ENCODE measurements around the gene WBP1L.

WBP1L gene

DNA sequence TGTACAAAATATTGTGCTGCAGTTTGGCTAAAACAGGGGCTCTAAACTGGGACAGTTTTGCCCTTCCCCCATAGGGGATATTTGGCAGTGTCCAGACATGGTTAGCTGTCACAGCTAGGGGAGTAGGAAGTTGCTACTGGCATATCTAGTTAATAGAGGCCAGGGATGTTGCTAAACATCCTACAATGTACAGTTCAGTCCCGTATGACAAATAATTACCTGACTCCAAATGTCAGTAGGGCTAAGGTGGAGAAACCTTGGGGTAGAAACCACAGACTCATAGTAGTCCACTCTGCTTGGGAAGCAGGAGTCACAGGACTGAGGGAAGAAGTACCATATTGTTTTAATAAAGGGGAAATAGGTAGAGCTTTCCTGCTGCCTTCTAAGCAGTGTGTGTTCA, 39.8 kb downstream of the WBP1L start:
- no peak overlapping the region for H3K27ac Mint-ChIP-seq
- peaks cover 21% of the 10 kb centered on the region for H3K36me3 Mint-ChIP-seq
- peaks cover 4% of the 10 kb centered on the region for H3K4me1 Mint-ChIP-seq
- no peaks in the 10 kb centered on the region for H3K9me3 Mint-ChIP-seq
- no peak overlapping the region for H3K4me3 Mint-ChIP-seq
- H3K27me3 Mint-ChIP-seq, result no peaks in the 10 kb centered on the region
- CTCF ChIA-PET, result no interaction called here
- DNase-seq, result no peak

- Mint-ChIP-seq H3K36me3 (peaks cover 18% of the 10 kb centered on the region), H3K27ac (no peak overlapping the region), H3K9me3 (peaks cover 2% of the 10 kb centered on the region), H3K27me3 (no peaks in the 10 kb centered on the region), H3K4me1 (peaks cover 4% of the 10 kb centered on the region), H3K4me3 (no peak overlapping the region)
- DNase-seq, result no peak
- CTCF ChIA-PET, result no interaction called here
These were observed 42.1 kb downstream of the WBP1L start for GRCh38 chr10:102785818-102786217.

GRCh38 chr10:102791754-102792395, 48.1 kb downstream of the WBP1L start:
- Mint-ChIP-seq H3K36me3 (peaks cover 12% of the 10 kb centered on the region), H3K4me1 (peaks cover 21% of the 10 kb centered on the region), H3K27ac (no peak overlapping the region), H3K4me3 (no peak overlapping the region), H3K9me3 (peaks cover 2% of the 10 kb centered on the region), H3K27me3 (no peaks in the 10 kb centered on the region)
- DNase-seq, result no peak
- CTCF ChIA-PET, result no interaction called here

DNA sequence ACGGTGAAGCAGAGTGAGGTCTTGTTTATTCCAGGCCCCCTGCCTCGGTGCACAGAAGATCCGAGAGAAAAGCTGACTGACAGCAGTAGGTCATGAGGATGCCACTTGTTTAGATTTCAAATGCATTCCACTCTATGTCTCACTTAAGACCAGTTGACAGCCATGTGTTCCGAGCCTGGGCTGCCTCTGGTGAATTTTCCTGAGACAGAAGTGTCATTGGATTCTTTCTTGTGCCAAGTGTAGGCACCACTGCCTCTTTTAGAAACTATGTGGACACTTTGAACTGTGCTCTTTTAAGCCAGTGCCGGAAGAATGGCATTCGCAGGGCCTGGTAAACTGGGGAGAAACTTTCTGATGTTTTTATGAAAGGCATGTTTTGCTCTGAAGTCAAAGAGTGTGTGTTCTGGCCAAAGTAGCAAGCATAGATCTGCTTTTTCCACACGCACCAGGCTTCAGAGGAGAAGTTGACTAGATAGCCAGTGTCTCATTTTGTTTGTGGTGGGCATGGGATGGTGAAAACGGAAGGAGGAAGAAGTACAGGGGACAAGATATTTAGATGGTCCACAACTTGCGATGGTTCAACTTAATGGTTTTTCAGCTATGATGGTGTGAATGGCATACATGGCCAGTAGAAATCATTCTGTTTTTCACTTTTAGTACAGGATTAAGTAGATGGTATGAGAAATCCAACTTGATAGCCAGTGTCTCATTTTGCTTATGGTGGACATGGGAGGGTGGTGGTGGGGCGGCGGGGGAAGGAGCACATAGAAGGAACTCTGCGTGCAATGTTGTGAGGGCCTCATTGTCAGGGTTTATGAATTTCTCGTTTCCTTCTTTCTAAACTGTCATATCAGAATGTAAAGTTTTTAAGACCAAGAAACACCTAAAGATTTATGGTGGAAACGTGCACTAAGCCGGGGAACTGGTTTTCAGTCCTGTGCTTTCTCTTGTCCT, 52.0 kb downstream of the WBP1L start:
- CTCF ChIA-PET, result no interaction called here
- Mint-ChIP-seq H3K27ac (peak overlapping the region; percentile 81), H3K36me3 (peaks cover 17% of the 10 kb centered on the region), H3K27me3 (no peaks in the 10 kb centered on the region), H3K9me3 (no peaks in the 10 kb centered on the region), H3K4me1 (peaks cover 26% of the 10 kb centered on the region), H3K4me3 (no peak overlapping the region)
- no peak for DNase-seq

- Mint-ChIP-seq H3K36me3 (peaks cover 17% of the 10 kb centered on the region), H3K27ac (peak overlapping the region; percentile 72)
These were observed 52.8 kb downstream of the WBP1L start for GRCh38 chr10:102796407-102797176.

GRCh38 chr10:102799691-102800471, 56.1 kb downstream of the WBP1L start:
- CTCF ChIA-PET, result interaction anchor here (1.1 to 1.8 kb wide), 3 partner anchors 13 to 102 kb away, joined by 3 read pairs; no protein-coding TSS in a partner anchor
- H3K9me3 Mint-ChIP-seq, result no peaks in the 10 kb centered on the region

More at GRCh38 chr10:102796407-102797176, 52.8 kb downstream of the WBP1L start:
- DNase-seq, result peak; percentile 76
- Mint-ChIP-seq H3K4me1 (peaks cover 32% of the 10 kb centered on the region), H3K27me3 (no peaks in the 10 kb centered on the region), H3K4me3 (no peak overlapping the region), H3K9me3 (no peaks in the 10 kb centered on the region)
- CTCF ChIA-PET, result no interaction called here

DNA sequence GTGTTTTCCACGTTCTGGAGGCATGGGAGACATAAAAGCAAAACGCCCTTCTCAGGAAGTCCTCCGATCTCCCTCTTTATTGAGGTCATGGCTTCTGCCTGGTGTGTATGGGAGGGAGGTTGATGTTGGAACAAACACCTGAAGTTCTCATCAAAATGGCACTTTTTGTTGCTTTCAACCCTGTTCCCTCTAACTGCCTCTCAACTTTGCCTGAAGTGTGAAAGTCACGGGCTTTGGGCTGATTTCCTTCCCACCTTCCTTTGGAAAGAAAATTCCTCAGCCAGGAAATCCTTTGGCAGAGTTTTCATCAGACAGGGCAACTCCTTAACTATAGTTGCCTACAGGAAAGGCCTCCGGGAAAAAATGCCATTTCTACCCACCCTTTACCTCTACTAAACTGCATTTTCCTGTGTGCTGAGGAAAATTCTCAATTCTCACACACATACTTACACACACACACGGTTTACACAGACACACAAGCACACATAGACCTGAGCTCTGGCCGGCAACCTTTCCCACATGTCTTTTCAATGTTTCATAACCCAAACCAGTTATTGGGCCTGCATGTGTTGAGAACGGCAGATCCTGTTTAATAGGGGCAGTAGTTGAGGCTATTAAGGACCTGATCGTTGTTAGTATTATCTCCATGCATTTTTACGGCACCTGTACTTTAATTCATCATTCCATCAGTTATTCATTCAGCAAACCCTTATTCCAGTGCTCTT, 57.0 kb downstream of the WBP1L start:
- H3K27me3 Mint-ChIP-seq, result no peaks in the 10 kb centered on the region
- no peak overlapping the region for H3K4me3 Mint-ChIP-seq
- CTCF ChIA-PET, result interaction anchor here (1.1 to 1.8 kb wide), 3 partner anchors 12 to 101 kb away, joined by 3 read pairs; no protein-coding TSS in a partner anchor
- H3K9me3 Mint-ChIP-seq, result no peaks in the 10 kb centered on the region
- H3K36me3 Mint-ChIP-seq, result peaks cover 38% of the 10 kb centered on the region
- no peak overlapping the region for H3K27ac Mint-ChIP-seq
- peaks cover 42% of the 10 kb centered on the region for H3K4me1 Mint-ChIP-seq
- DNase-seq, result no peak

More at GRCh38 chr10:102799691-102800471, 56.1 kb downstream of the WBP1L start:
- no peaks in the 10 kb centered on the region for H3K27me3 Mint-ChIP-seq
- peaks cover 37% of the 10 kb centered on the region for H3K36me3 Mint-ChIP-seq
- H3K4me1 Mint-ChIP-seq, result peaks cover 50% of the 10 kb centered on the region
- peak overlapping the region; percentile 37 for H3K27ac Mint-ChIP-seq
- no peak for DNase-seq
- H3K4me3 Mint-ChIP-seq, result no peak overlapping the region

- no peaks in the 10 kb centered on the region for H3K27me3 Mint-ChIP-seq
- peaks cover 35% of the 10 kb centered on the region for H3K4me1 Mint-ChIP-seq
- H3K4me3 Mint-ChIP-seq, result no peak overlapping the region
- CTCF ChIA-PET, result interaction anchor here (1.8 kb wide), 1 partner anchor 11 kb away, joined by 3 read pairs; no protein-coding TSS in a partner anchor
- H3K27ac Mint-ChIP-seq, result no peak overlapping the region
- H3K9me3 Mint-ChIP-seq, result no peaks in the 10 kb centered on the region
- DNase-seq, result no peak
- H3K36me3 Mint-ChIP-seq, result peaks cover 41% of the 10 kb centered on the region
These were observed 57.7 kb downstream of the WBP1L start for GRCh38 chr10:102801496-102801895.

DNA sequence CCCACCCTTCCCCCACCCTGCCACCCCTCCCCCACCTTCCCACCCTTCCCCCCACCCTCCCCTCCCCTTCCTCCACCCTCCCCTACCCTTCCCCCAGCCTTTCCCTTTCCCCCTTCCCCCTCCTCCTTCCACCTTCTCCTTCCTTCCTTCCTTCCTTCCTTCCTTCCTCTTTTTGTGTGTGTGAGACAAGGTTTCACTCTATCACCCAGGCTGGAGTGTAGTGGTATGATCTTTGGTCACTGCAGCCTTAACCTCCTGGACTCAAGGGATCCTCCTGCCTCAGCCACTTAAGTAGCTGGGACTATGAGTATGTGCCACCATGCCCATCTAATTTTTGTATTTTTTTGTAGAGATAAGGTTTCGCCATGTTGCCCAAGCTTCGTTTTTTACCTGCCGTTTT, 58.2 kb downstream of the WBP1L start:
- peaks cover 30% of the 10 kb centered on the region for H3K4me1 Mint-ChIP-seq
- no peak overlapping the region for H3K4me3 Mint-ChIP-seq
- CTCF ChIA-PET, result interaction anchor here (0.8 kb wide), 1 partner anchor 48 kb away, joined by 3 read pairs; no protein-coding TSS in a partner anchor
- DNase-seq, result no peak
- H3K27me3 Mint-ChIP-seq, result no peaks in the 10 kb centered on the region
- peak overlapping the region; percentile 49 for H3K27ac Mint-ChIP-seq
- no peaks in the 10 kb centered on the region for H3K9me3 Mint-ChIP-seq
- H3K36me3 Mint-ChIP-seq, result peaks cover 41% of the 10 kb centered on the region

DNA sequence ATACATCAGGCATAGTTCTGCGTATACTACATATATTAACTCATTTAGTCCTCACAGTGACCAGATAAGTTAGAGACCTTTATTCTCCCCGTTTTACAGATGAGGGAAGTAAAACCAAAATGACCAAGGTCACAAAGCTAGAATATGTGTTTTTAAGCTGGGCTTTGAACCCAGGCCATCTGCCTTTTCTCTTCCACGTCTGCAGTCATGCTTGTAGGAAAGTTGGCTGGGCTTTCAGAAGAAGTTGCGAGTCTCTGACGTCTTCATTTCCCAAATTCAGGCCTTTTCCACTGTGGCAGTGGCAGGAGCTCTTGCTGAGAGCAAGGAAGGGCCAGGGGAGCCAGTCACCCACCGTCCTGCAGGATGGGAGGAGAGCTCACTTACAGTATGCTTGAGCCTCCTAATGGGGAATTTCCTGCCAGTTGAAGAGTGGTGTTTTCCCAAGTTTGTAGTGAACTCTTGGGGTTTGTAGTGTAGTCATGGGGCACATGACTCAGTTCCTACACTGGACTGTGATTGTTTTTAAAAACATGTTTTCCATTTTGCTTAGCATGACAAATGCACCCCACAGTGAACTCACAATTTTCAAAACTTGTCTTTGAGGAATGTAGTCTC, 59.3 kb downstream of the WBP1L start:
- H3K36me3 Mint-ChIP-seq, result peaks cover 37% of the 10 kb centered on the region
- CTCF ChIA-PET, result interaction anchor here (0.8 to 1.4 kb wide), 2 partner anchors 30 to 49 kb away, joined by 3 read pairs; no protein-coding TSS in a partner anchor
- no peaks in the 10 kb centered on the region for H3K27me3 Mint-ChIP-seq
- H3K9me3 Mint-ChIP-seq, result no peaks in the 10 kb centered on the region
- peaks cover 26% of the 10 kb centered on the region for H3K4me1 Mint-ChIP-seq
- no peak overlapping the region for H3K4me3 Mint-ChIP-seq
- H3K27ac Mint-ChIP-seq, result peak overlapping the region; percentile 62
- no peak for DNase-seq

DNA sequence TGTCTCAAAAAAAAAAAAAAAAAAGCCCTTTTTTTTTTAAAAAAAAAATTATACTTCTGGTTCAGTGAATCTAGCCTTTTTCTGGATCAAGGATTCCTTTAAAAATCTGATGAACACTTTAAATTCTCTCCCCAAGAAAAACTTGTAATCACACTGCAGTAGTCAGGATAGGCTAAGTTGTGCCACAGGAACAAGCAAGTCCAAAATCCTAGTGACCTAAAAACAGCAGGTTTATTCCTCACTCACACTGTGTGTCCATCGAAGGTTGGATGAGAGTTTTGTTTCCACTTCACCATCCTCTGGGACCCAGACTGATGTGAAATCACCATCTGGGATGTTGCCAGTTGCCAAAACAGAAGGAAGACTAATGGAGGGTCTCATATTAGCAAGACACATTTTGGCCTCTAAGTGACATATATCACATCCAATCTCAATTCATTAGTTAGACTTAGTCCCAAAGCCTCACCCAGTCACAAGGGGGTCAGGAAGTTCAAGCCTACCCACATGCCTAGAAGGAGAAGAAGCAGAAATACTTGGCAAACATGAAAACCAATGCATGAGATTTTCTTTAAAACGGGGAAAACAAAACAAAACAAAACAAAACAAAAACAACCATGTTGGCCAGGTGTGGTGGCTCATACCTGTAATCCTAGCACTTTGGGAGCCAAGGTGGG, 60.8 kb downstream of the WBP1L start:
- Mint-ChIP-seq H3K4me3 (no peak overlapping the region), H3K27ac (no peak overlapping the region), H3K27me3 (no peaks in the 10 kb centered on the region), H3K36me3 (peaks cover 30% of the 10 kb centered on the region), H3K4me1 (peaks cover 28% of the 10 kb centered on the region), H3K9me3 (no peaks in the 10 kb centered on the region)
- no peak for DNase-seq
- CTCF ChIA-PET, result no interaction called here

DNA sequence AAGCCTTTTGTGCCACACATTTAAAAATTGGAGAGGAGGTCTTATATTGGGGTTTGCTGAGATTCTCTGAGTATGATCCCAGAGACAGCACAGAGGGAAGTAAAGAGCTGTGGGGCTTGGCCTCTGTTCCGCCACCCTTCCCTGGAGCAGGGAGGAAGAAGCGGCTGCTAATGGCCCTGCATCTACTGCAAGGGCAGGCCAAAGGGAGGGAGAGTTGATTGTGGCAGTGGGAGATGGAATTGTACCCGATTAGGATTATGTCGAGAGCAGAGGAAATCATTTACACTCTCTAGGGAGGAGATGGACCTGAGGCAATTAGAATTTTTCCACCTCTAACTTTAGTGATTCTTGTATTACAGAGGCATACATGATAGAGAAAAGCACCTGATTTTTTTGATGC, 64.6 kb downstream of the WBP1L start:
- Mint-ChIP-seq H3K9me3 (no peaks in the 10 kb centered on the region), H3K4me3 (no peak overlapping the region), H3K27me3 (no peaks in the 10 kb centered on the region), H3K36me3 (peaks cover 41% of the 10 kb centered on the region), H3K27ac (no peak overlapping the region), H3K4me1 (peaks cover 22% of the 10 kb centered on the region)
- CTCF ChIA-PET, result no interaction called here
- DNase-seq, result no peak

Measured in activated naive CD4-positive, alpha-beta T cell treated with anti-CD3 and anti-CD28 coated beads, Interleukin-2, amount 10 ng/mL, durations not matched to agents 7 days and 5 days (primary cell).